PC-9 (cell line): Measurements from ENCODE around the gene GTF2F2. TPM values are rescaled to one million over a fixed set of nuclear protein-coding genes. Genes with fewer than 3 reads are reported as not detected.

Experiments
- BruUV-seq: library from RNA; stranded (reverse); fragments of 400-500 nt; replicated peaks from 2 replicates; lab custom pipeline; 2021; lab: Mats Ljungman, UMichigan
- CTCF ChIA-PET: fragments of 300-600 bp; sonication (Branson Sonifier 250); formaldehyde crosslinking; loops from one replicate; lab custom pipeline; 2022; ENCODE audit warnings: antibody characterized with exemption; lab: Charles Lee
- POLR2A ChIA-PET: fragments of 300-600 bp; sonication (Branson Sonifier 250); formaldehyde crosslinking; loops from one replicate; lab custom pipeline; 2022; ENCODE audit warnings: antibody characterized with exemption; ENCODE audit not compliant: unreplicated experiment; lab: Charles Lee
- DNase-seq, 2 experiments: peaks; one replicate each; pipeline versions ENCODE4 v3.0.0 to v3.0.0-alpha.2; 2015 to 2022; ENCODE audit warnings: mixed read lengths in 1 of 2
- H2AFZ ChIP-seq: fragments of 200-600 bp; sonication (generic); 2 replicates; pipeline ENCODE4 v1.8.1; 2017; ENCODE audit warnings: antibody characterized with exemption
- H3F3A ChIP-seq: fragments of 200-600 bp; sonication (generic); 2 replicates; pipeline ENCODE4 v1.8.1; 2017; ENCODE audit warnings: antibody characterized with exemption, mild to moderate bottlenecking, low read depth; ENCODE audit not compliant: insufficient read depth
- H3K27ac ChIP-seq: fragments of 200-600 bp; sonication (generic); 2 replicates; pipeline ENCODE4 v1.6.1; 2016; ENCODE audit warnings: mixed run types
- H3K27me3 ChIP-seq: fragments of 200-600 bp; sonication (generic); 2 replicates; pipeline ENCODE4 v1.6.1; 2016; ENCODE audit warnings: low read depth, mixed run types; ENCODE audit not compliant: insufficient read depth
- H3K36me3 ChIP-seq: fragments of 200-600 bp; sonication (generic); 2 replicates; pipeline ENCODE4 v1.6.1; 2016; ENCODE audit warnings: low read depth, mixed run types
- H3K4me1 ChIP-seq: fragments of 200-600 bp; sonication (generic); replicated peaks from 2 replicates; pipeline ENCODE4 v1.6.1; 2016; ENCODE audit warnings: mixed run types; ENCODE audit not compliant: insufficient read depth
- H3K4me2 ChIP-seq: fragments of 200-600 bp; sonication (generic); 2 replicates; pipeline ENCODE4 v1.6.1; 2017; ENCODE audit warnings: mixed run types
- H3K4me3 ChIP-seq: fragments of 200-600 bp; sonication (generic); 2 replicates; pipeline ENCODE4 v1.6.1; 2016; ENCODE audit warnings: mixed run types
- H3K79me2 ChIP-seq: fragments of 200-600 bp; sonication (generic); 2 replicates; pipeline ENCODE4 v1.6.1; 2017; ENCODE audit warnings: low read depth, mixed run types
- H3K9me2 ChIP-seq: fragments of 200-600 bp; sonication (generic); 2 replicates; pipeline ENCODE4 v1.8.1; 2017; ENCODE audit warnings: mild to moderate bottlenecking; ENCODE audit not compliant: insufficient read depth
- H3K9me3 ChIP-seq: fragments of 200-600 bp; sonication (generic); 2 replicates; pipeline ENCODE4 v1.8.1; 2016; ENCODE audit warnings: low read depth; ENCODE audit not compliant: insufficient read depth
- H4K20me1 ChIP-seq: fragments of 200-600 bp; sonication (generic); 2 replicates; pipeline ENCODE4 v1.8.1; 2017; ENCODE audit not compliant: insufficient read depth
- EZH2 ChIP-seq: fragments of 200-600 bp; sonication (generic); IDR thresholded peaks from 2 replicates; pipeline ENCODE4 v1.8.0; 2017; ENCODE audit warnings: antibody characterized with exemption, low read depth
- intact Hi-C: fragments of 100-400 bp; cut with micrococcal nuclease; formaldehyde crosslinking; loops from one replicate; pipeline ENCODE4 v1.10.0; 2022; ENCODE audit not compliant: unreplicated experiment
- total RNA-seq: library from RNA; stranded (reverse); gene quantifications from 2 replicates; pipeline ENCODE4 v1.2.3, GENCODE V29; 2021
- TF ChIP-seq, protein P1 (sequence below): fragments of 200-600 bp; sonication (generic); conservative IDR thresholded peaks from 2 replicates; pipeline ENCODE4 v1.6.1; 2017; ENCODE audit warnings: mixed run types, antibody characterized with exemption, mild to moderate bottlenecking, moderate library complexity

Gene GTF2F2
- total RNA-seq, 1 experiment from 2014 or later = 28.8 TPM

DNA sequence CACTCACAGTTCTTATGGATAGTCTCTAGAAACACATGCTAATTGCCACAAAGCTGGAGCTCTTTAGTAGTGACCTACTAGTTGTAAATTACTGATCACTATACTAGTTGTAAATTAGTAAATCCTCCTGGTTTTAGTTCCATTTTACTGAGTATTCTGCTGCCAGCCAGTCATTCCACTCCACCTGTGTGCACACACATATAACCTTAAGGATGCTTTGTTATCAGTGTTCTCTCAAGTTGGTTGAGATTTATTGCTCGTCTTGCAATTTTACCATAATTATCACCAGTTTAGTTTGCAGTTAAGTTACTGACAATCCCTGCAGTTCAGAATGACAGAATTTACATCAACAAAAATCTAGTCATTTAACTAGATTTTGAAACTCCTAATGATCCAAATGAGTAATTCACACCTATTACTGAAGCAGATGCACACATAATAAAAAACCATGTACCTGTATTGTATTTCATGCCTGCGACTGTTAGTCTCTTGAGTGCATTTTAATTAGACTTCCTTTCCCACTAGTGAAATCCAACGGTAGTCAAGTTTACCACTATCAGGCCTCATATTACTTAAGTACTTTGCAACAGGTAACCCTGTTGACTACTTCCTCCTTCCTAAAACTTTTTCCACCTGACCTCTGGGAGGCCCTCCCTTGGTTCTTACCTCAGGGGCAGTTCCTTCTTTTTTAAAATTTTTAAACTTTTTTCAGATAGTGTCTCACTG lies 213.1 kb downstream of the GTF2F2 start:
- DNase-seq = no peak
- H2AFZ ChIP-seq = no peak overlapping the region
- H3K27me3 ChIP-seq = no peaks in the 10 kb centered on the region
- H3K9me3 ChIP-seq = no peaks in the 10 kb centered on the region
- peaks cover 37% of the 10 kb centered on the region for H3K36me3 ChIP-seq
- peaks cover 53% of the 10 kb centered on the region for H4K20me1 ChIP-seq
- H3K9me2 ChIP-seq = no peaks in the 10 kb centered on the region
- ChIA-PET CTCF (no interaction called here), POLR2A (interaction anchor here (0.6 to 1.0 kb wide), 4 partner anchors 8 to 152 kb away, joined by 3 to 6 read pairs (median 4); partner anchors contain the start of gene COG3)
- H3F3A ChIP-seq = peaks cover 95% of the 10 kb centered on the region
- peaks cover 85% of the 10 kb centered on the region for H3K4me1 ChIP-seq
- H3K79me2 ChIP-seq = peaks cover 30% of the 10 kb centered on the region
- BruUV-seq = no TSS peak
- no peak overlapping the region for H3K4me3 ChIP-seq
- peak overlapping the region; percentile 66 for H3K27ac ChIP-seq
- TF ChIP-seq EZH2 = no peak
- TF ChIP-seq, protein P1, sequence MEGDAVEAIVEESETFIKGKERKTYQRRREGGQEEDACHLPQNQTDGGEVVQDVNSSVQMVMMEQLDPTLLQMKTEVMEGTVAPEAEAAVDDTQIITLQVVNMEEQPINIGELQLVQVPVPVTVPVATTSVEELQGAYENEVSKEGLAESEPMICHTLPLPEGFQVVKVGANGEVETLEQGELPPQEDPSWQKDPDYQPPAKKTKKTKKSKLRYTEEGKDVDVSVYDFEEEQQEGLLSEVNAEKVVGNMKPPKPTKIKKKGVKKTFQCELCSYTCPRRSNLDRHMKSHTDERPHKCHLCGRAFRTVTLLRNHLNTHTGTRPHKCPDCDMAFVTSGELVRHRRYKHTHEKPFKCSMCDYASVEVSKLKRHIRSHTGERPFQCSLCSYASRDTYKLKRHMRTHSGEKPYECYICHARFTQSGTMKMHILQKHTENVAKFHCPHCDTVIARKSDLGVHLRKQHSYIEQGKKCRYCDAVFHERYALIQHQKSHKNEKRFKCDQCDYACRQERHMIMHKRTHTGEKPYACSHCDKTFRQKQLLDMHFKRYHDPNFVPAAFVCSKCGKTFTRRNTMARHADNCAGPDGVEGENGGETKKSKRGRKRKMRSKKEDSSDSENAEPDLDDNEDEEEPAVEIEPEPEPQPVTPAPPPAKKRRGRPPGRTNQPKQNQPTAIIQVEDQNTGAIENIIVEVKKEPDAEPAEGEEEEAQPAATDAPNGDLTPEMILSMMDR = no peak
- peak overlapping the region; percentile 25 for H3K4me2 ChIP-seq
- intact Hi-C loops = loop anchor here (2.0 to 5.0 kb wide), 3 partner anchors 34 to 129 kb away; partner anchors contain the start of gene COG3

Other genes with a start within 250 kb of the GTF2F2 start
- 6.7 and 7.3 TPM in 2 replicates for gene NUFIP1, start 131.0 kb upstream of the GTF2F2 start, total RNA-seq
- gene GPALPP1, start 131.0 kb upstream of the GTF2F2 start, total RNA-seq = 36.4 and 42.2 TPM in 2 replicates
- not detected in 2 replicates for gene KCTD4, start 80.5 kb downstream of the GTF2F2 start, total RNA-seq
- gene TPT1, start 220.7 kb downstream of the GTF2F2 start, total RNA-seq = 1,968 and 2,237 TPM in 2 replicates